ENCODE data around the gene CTNND2.
A peak's percentile ranks its signal among the peaks of the same experiment; 100 is the strongest.

The CTNND2 gene

DNA sequence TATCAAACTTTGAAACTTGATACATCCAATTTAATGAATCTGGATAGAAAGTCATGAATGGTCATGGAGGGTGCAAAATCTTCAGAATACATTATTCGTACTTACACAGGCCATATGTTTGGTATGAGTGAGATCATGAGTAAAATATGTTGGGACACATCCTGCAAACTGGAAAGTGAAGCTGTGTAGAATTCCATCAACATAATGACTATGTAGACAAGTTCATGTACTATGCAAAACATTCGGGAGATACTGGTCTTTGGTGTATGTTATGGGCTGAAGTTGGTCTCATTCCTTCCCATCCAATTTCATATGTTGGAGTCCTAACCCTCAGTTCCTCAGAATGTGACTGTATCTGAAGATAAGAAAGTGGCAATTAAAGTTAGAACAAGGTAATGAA is 18.1 kb upstream of the CTNND2 start:
- no peak overlapping the region for H3K4me3 ChIP-seq (ENCODE audit: low read depth, low read length)
- no peak for DNase-seq (ENCODE audit: low read depth, low spot score)
- in situ Hi-C loops (cut with HindIII; ENCODE audit: low sequenced_read_pairs), result no loop called here
- TF ChIP-seq, protein P1, sequence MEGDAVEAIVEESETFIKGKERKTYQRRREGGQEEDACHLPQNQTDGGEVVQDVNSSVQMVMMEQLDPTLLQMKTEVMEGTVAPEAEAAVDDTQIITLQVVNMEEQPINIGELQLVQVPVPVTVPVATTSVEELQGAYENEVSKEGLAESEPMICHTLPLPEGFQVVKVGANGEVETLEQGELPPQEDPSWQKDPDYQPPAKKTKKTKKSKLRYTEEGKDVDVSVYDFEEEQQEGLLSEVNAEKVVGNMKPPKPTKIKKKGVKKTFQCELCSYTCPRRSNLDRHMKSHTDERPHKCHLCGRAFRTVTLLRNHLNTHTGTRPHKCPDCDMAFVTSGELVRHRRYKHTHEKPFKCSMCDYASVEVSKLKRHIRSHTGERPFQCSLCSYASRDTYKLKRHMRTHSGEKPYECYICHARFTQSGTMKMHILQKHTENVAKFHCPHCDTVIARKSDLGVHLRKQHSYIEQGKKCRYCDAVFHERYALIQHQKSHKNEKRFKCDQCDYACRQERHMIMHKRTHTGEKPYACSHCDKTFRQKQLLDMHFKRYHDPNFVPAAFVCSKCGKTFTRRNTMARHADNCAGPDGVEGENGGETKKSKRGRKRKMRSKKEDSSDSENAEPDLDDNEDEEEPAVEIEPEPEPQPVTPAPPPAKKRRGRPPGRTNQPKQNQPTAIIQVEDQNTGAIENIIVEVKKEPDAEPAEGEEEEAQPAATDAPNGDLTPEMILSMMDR (IDR thresholded peaks at IDR 0.05; ENCODE audit: low read depth, low read length), result no peak

DNA sequence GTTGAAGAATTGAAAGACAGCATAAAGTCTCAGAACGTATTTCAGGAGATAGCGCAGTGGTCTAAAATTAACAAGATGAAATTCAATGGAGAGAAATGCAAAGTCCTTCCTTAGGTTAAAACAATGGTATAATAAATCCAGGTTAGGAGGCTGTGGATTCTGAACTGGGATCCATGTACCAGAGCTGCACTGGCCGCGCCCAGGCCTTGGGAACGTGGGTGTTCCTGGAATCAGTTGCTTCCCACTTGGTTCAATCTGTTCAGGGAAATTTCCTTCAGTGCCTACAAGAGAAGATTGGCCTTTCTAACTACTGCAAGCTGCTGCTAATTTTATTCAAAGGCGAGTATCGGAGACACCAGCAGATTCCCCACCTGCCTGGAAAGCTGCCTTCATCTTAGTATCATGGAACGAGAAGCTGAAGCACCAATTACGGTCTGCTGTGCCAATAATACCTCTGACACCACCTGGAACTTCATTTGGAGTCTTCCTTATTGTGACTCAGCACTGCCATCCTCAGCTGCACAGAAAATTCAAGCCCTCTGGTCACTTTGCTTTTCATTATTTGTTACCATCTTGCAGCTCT is 14.3 kb upstream of the CTNND2 start:
- TF ChIP-seq, protein P1 (IDR thresholded peaks at IDR 0.05; ENCODE audit: low read depth, low read length), result no peak
- in situ Hi-C loops (cut with HindIII; ENCODE audit: low sequenced_read_pairs), result no loop called here
- no peak for DNase-seq (ENCODE audit: low read depth, low spot score)
- no peak overlapping the region for H3K4me3 ChIP-seq (ENCODE audit: low read depth, low read length)

DNA sequence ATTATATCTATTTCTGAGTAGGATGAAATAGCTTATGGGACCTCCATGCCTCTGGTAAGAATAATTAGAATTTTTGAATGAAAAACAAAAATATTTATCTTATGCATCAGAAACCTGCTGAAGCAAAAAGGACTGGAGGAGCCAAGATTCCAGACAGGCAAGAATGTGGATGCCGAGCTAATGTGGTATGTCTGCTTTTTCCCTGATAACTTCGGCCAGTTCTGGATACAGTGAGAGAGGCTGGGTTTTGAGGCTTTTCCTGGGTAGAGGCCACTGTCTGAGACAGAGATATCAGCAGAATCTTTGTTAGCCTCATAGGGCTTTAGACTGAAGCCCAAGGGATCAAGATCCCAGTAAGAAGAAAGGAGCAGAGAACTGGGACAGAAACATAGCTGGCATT is 5.2 kb upstream of the CTNND2 start:
- TF ChIP-seq, protein P1 (IDR thresholded peaks at IDR 0.05; ENCODE audit: low read depth, low read length), result no peak
- H3K4me3 ChIP-seq (ENCODE audit: low read depth, low read length), result no peak overlapping the region
- in situ Hi-C loops (cut with HindIII; ENCODE audit: low sequenced_read_pairs), result no loop called here
- no peak for DNase-seq (ENCODE audit: low read depth, low spot score)

DNA sequence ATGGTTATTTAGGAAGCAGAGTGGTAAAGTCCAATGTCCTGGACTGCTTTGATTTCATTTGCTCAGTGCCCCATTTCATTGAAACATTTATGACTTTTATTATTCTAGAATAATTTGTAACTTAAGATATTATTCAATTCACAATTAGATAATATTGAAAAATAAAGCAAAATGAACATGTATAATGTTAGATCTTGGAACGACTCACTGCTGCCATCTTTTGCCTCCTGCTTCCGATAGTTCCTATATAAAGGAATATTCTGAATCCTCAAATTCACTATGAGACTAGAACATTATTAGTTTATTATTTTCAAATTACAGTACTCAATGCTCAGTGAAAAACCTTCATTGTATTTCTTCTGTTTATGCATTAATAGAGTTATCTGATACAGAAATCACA is 2.3 kb upstream of the CTNND2 start:
- no peak for DNase-seq (ENCODE audit: low read depth, low spot score)
- in situ Hi-C loops (cut with HindIII; ENCODE audit: low sequenced_read_pairs), result no loop called here
- TF ChIP-seq, protein P1 (IDR thresholded peaks at IDR 0.05; ENCODE audit: low read depth, low read length), result no peak
- H3K4me3 ChIP-seq (ENCODE audit: low read depth, low read length), result no peak overlapping the region

DNA sequence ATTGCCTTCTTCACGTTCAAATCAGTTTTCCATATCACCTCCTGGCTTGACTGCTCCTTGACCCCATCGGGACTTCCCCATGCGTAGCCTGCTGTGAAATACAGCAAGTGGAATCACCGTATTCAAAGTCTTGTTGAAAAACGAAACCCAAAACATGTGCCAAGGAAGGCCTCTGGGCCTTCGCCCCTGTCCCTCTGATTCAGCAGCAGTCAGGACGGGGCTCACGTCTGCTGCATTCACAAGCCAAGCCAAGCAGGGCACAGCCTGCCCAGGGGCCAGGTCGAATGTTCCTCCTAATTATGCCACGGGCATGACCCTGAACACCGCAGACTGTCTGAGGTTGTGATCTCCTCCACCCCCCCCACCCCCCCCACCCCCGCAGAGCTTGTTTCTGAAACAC is 960 bp upstream of the CTNND2 start:
- in situ Hi-C loops (cut with HindIII; ENCODE audit: low sequenced_read_pairs), result no loop called here
- TF ChIP-seq, protein P1 (IDR thresholded peaks at IDR 0.05; ENCODE audit: low read depth, low read length), result no peak
- no peak overlapping the region for H3K4me3 ChIP-seq (ENCODE audit: low read depth, low read length)
- DNase-seq (ENCODE audit: low read depth, low spot score), result no peak

GRCh38 chr5:11903614-11904264 is 507 bp downstream of the CTNND2 start:
- H3K4me3 ChIP-seq (ENCODE audit: low read depth, low read length), result peak overlapping the region; percentile 44
- DNase-seq (ENCODE audit: low read depth, low spot score), result peak; percentile 18
- in situ Hi-C loops (cut with HindIII; ENCODE audit: low sequenced_read_pairs), result no loop called here
- TF ChIP-seq, protein P1 (IDR thresholded peaks at IDR 0.05; ENCODE audit: low read depth, low read length), result no peak
